GM21825 (cell line): ENCODE data around the gene PPIA.

Experiments used
- ATAC-seq: cut with Tn5 transposase; IDR thresholded peaks from one replicate; pipeline ENCODE4 v1.9.1; 2021; ENCODE audit warnings: mild to moderate bottlenecking, moderate library complexity; ENCODE audit not compliant: unreplicated experiment

PPIA gene

GRCh38 chr7:44796504-44797328, at the start of gene PPIA:
Gene PPIA, plus strand, starts transcription at chr7:44796681. Its CDS starts 44 bp downstream, at chr7:44796725.
- peak; percentile 84 for ATAC-seq

GRCh38 chr7:44748045-44748947, 48.2 kb upstream of the PPIA start, which contains the start of gene ZMIZ2:
Gene ZMIZ2, plus strand, starts transcription at chr7:44748847. Its CDS starts 7,403 bp downstream, at chr7:44756250.
- ATAC-seq: peak; percentile 66

- ATAC-seq: peak; percentile 21
These were observed 47.3 kb upstream of the PPIA start for GRCh38 chr7:44748948-44749731.

GRCh38 chr7:44749992-44750391, 46.5 kb upstream of the PPIA start:
- ATAC-seq: no peak

GRCh38 chr7:44750424-44750823, 46.1 kb upstream of the PPIA start:
- ATAC-seq: no peak

- peak; percentile 60 for ATAC-seq
These were observed 45.4 kb upstream of the PPIA start for GRCh38 chr7:44750921-44751571.

- ATAC-seq: no peak
These were observed 43.7 kb upstream of the PPIA start for GRCh38 chr7:44752822-44753221.

GRCh38 chr7:44754802-44755697, 41.4 kb upstream of the PPIA start:
- ATAC-seq: no peak

- ATAC-seq: no peak
These were observed 40.5 kb upstream of the PPIA start for GRCh38 chr7:44755698-44756627.

GRCh38 chr7:44756904-44757303, 39.6 kb upstream of the PPIA start:
- ATAC-seq: no peak

GRCh38 chr7:44757311-44757710, 39.2 kb upstream of the PPIA start:
- no peak for ATAC-seq

- ATAC-seq: no peak
These were observed 38.7 kb upstream of the PPIA start for GRCh38 chr7:44757739-44758138.

- ATAC-seq: no peak
These were observed 37.2 kb upstream of the PPIA start for GRCh38 chr7:44759246-44759645.

- no peak for ATAC-seq
These were observed 36.4 kb upstream of the PPIA start for GRCh38 chr7:44760034-44760580.

GRCh38 chr7:44761207-44762161, 35.0 kb upstream of the PPIA start:
- no peak for ATAC-seq

- ATAC-seq: no peak
These were observed 34.2 kb upstream of the PPIA start for GRCh38 chr7:44762300-44762699.
